Mucosa of descending colon (tissue), 3 donors: ENCODE data around the gene PPA1. TPM values are rescaled to one million over a fixed set of nuclear protein-coding genes. Genes with fewer than 3 reads are reported as not detected.

Source experiments
- ATAC-seq: fragments of 200-7000 bp; cut with Tn5 transposase; one replicate; pipeline ENCODE4 v1.9.1; 2020; ENCODE audit warnings: mild to moderate bottlenecking, moderate library complexity
- DNase-seq, 3 donors: peaks; one replicate each; pipeline ENCODE4 v3.0.0-alpha.2; 2020
- H3K36me3 ChIP-seq: fragments of 200-600 bp; one replicate; pipeline ENCODE4 v1.8.0; 2021; ENCODE audit warnings: low read depth, mild to moderate bottlenecking
- H3K4me1 ChIP-seq: fragments of 200-600 bp; one replicate; pipeline ENCODE4 v1.8.0; 2021; ENCODE audit warnings: low read depth, mild to moderate bottlenecking
- H3K4me3 ChIP-seq: fragments of 200-600 bp; one replicate; pipeline ENCODE4 v1.8.0; 2021; ENCODE audit warnings: mild to moderate bottlenecking
- H3K9me3 ChIP-seq: fragments of 200-600 bp; one replicate; pipeline ENCODE4 v1.8.0; 2021; ENCODE audit warnings: mild to moderate bottlenecking
- intact Hi-C, 2 donors: fragments of 100-400 bp; cut with DNase I in 1 of 2; cut with micrococcal nuclease in 1 of 2; formaldehyde crosslinking; loops; one replicate each; pipeline versions ENCODE4 v1.11.0 to v1.11.1; 2022; cut with DNase I, micrococcal nuclease
- total RNA-seq, 3 donors: library from RNA; stranded (reverse); fragmentation: NEBNext Ultra II Directional in 2 of 3; extraction: Animal tissue kit (Norgen Biotek cat#: 25700) in 2 of 3; gene quantifications; one replicate each; pipeline versions ENCODE4 v1.2.1 to v1.2.4, GENCODE V29; 2021 to 2023
- TF ChIP-seq, protein P1 (sequence below): fragments of 200-600 bp; IDR thresholded peaks from one replicate; pipeline ENCODE4 v1.8.0; 2022; ENCODE audit warnings: antibody characterized with exemption, mild to moderate bottlenecking
- donor health status: DM: no; HTN: no; CAD: no; lungs with moderate emphysema.
- donor health status: DM: no; HTN: no; CAD: no.
- donor health status: DM: no; HTN: yes; CAD: no.

The PPA1 gene
- total RNA-seq, 3 donors from 2014 or later, result 97.1 to 166 (median 100) TPM

DNA sequence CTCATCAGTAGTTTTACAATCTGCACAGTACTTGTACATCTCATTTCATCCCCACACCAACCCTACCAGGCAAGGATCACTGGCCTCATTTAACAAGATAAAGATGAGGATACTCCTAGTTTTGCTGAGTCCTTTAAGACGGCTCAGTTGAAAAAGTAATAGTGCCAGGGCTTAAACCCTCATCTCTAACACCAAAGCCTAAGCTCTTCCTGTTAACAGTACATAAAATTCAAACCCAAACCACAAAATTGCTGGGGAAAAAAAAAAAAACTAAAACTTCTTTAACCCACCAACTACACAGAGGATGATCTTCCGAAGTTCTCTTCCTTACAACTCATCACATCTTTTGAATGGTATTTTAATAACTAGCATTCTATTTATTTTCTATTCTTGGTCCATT lies 64.2 kb downstream of the PPA1 start:
- Histone ChIP-seq H3K4me3 (no peak overlapping the region), H3K4me1 (peaks cover 21% of the 10 kb centered on the region), H3K36me3 (no peaks in the 10 kb centered on the region), H3K9me3 (no peaks in the 10 kb centered on the region)
- DNase-seq (no peak), ATAC-seq (no peak)
- intact Hi-C loops, result no loop called here
- TF ChIP-seq, protein P1, sequence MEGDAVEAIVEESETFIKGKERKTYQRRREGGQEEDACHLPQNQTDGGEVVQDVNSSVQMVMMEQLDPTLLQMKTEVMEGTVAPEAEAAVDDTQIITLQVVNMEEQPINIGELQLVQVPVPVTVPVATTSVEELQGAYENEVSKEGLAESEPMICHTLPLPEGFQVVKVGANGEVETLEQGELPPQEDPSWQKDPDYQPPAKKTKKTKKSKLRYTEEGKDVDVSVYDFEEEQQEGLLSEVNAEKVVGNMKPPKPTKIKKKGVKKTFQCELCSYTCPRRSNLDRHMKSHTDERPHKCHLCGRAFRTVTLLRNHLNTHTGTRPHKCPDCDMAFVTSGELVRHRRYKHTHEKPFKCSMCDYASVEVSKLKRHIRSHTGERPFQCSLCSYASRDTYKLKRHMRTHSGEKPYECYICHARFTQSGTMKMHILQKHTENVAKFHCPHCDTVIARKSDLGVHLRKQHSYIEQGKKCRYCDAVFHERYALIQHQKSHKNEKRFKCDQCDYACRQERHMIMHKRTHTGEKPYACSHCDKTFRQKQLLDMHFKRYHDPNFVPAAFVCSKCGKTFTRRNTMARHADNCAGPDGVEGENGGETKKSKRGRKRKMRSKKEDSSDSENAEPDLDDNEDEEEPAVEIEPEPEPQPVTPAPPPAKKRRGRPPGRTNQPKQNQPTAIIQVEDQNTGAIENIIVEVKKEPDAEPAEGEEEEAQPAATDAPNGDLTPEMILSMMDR, result no peak

DNA sequence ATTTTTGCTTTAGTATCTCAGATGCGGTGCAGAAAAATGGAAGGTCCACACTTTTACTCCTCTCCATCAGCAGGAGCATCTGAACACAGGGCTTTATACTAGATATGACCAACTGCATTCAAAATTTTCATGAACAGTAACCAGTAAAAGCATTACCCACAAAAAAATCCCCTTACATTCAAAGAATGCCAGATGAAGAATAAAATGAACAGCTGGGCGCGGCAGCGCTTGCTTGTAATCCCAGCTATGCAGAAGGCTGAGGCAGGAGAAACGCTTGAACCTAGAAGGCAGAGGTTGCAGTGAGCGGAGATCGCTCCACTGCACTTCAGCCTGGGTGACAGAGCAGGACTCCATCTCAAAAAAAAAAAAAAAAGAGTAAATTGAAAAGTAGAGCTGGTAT lies 66.0 kb downstream of the PPA1 start:
- Histone ChIP-seq H3K36me3 (no peaks in the 10 kb centered on the region), H3K4me3 (no peak overlapping the region), H3K9me3 (no peaks in the 10 kb centered on the region), H3K4me1 (peaks cover 14% of the 10 kb centered on the region)
- intact Hi-C loops, result no loop called here
- ATAC-seq (no peak), DNase-seq (no peak)
- TF ChIP-seq, protein P1, result no peak

DNA sequence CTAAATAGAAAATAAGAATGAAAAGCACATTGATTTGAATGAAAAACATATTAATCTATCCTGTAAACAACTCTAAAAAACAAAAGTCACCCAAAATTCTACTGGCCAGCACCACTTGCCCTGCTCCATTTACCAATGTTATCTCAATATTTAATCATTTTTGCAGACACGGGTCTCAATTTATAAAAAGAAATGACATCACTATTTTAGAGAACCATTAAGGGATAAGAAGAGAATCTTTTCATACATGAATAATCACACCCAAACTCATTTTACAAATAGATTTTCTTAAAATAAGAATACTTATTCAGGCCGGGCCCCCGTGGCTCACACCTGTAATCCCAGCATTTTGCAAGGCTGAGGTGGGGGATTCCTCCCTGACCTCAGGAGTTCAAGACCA lies 66.8 kb downstream of the PPA1 start:
- intact Hi-C loops, result no loop called here
- DNase-seq (no peak), ATAC-seq (no peak)
- Histone ChIP-seq H3K4me3 (no peak overlapping the region), H3K9me3 (no peaks in the 10 kb centered on the region), H3K36me3 (no peaks in the 10 kb centered on the region), H3K4me1 (peaks cover 14% of the 10 kb centered on the region)
- TF ChIP-seq, protein P1, result no peak

DNA sequence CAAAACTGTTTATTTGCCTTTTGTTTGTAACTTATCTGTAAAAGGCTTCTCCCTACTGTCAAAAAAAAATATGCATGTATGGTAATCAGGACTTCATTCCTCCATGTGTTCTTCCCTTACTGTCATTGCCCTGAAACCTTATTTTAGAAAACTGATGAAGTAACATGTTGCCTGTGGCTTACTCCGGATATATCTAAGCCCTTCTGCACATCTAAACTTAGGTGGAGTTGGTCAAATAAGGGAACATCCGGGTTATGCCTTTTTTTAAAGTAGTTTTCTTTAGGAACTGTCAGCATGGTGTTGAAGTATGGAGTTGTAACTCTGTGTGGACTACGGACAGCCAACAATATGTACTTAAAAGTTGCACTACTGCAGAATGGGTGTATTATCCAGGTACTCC lies 69.1 kb downstream of the PPA1 start:
- TF ChIP-seq, protein P1, result no peak
- ATAC-seq, result no peak
- Histone ChIP-seq H3K4me1 (peaks cover 13% of the 10 kb centered on the region), H3K9me3 (no peaks in the 10 kb centered on the region), H3K4me3 (no peak overlapping the region), H3K36me3 (no peaks in the 10 kb centered on the region)
- no peak for DNase-seq
- intact Hi-C loops, result no loop called here

DNA sequence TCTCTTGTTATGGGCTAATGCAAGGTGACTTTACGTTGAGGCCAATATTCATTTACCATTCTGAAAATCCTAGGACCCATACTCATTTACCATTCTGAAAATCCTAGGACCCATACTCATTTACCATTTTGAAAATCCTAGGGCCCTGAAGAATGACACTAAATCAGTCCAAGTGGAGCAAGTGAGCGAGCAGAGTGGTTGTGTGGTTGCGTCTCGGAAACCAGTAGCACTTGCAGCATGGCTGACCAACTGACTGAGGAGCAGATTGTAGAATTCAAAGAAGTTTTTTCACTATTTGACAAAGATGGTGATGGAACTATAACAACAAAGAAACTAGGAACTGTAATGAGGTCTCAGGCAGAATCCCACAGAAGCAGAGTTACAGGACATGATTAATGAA lies 69.8 kb downstream of the PPA1 start:
- no peak overlapping the region for H3K4me3 ChIP-seq
- intact Hi-C loops, result no loop called here

DNA sequence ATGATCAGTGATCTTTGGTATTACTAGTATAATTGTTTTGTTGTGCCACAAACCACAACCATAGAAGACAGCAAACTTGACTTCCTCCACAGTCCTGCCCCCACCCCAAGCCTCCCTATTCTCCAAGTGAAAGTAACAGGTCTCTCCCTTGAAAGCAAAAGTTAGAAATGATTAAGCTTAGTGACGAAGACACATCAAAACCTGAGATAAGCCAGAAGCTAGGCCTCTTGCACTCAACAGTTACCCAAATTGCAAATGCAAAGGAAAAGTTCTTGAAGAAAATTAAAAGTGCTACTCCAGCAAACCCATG lies 70.4 kb downstream of the PPA1 start:
- peaks cover 7% of the 10 kb centered on the region for H3K4me1 ChIP-seq
- peak; percentile 36 for ATAC-seq
- intact Hi-C loops, result no loop called here

More for the DNA sequence above, 69.8 kb downstream of the PPA1 start:
- no peak for DNase-seq
- Histone ChIP-seq H3K4me1 (peaks cover 7% of the 10 kb centered on the region), H3K36me3 (no peaks in the 10 kb centered on the region), H3K9me3 (no peaks in the 10 kb centered on the region)
- TF ChIP-seq, protein P1, result no peak
- no peak for ATAC-seq

More for the DNA sequence above, 70.4 kb downstream of the PPA1 start:
- H3K4me3 ChIP-seq, result no peak overlapping the region
- no peak for DNase-seq
- no peaks in the 10 kb centered on the region for H3K9me3 ChIP-seq
- H3K36me3 ChIP-seq, result no peaks in the 10 kb centered on the region
- TF ChIP-seq, protein P1, result no peak
